ENCODE measurements around the gene PCLO.

PCLO gene

DNA sequence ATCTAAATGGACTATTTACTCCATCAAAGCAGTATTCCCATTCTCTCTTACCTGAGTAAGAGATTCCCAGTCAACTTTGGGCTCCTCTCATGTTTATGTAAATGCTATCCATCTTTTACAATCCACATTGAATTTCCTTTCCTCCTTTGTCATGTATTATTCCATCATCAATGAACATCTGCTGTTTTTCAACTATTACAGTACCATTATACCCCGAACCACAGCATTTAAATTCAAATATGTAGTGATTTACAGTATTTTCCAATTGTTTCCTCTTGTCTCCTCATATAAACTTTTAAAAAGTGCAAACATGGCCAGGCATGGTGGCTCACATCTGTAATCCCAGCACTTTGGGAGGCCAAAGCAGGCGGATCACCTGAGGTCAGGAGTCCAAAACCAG lies 20.3 kb downstream of the PCLO start:
- Histone ChIP-seq H3K4me3 (ENCODE audit: severe bottlenecking) (no peak overlapping the region), H3K9me3 (ENCODE audit: severe bottlenecking) (no peaks in the 10 kb centered on the region), H3K27me3 (ENCODE audit: insufficient read depth, poor library complexity, severe bottlenecking) (no peaks in the 10 kb centered on the region), H3K27ac (ENCODE audit: poor library complexity, severe bottlenecking) (no peak overlapping the region), H3K36me3 (ENCODE audit: low read depth) (no peaks in the 10 kb centered on the region), H3K4me1 (ENCODE audit: insufficient read depth, poor library complexity, severe bottlenecking) (no peaks in the 10 kb centered on the region)
- TF ChIP-seq, protein P1, sequence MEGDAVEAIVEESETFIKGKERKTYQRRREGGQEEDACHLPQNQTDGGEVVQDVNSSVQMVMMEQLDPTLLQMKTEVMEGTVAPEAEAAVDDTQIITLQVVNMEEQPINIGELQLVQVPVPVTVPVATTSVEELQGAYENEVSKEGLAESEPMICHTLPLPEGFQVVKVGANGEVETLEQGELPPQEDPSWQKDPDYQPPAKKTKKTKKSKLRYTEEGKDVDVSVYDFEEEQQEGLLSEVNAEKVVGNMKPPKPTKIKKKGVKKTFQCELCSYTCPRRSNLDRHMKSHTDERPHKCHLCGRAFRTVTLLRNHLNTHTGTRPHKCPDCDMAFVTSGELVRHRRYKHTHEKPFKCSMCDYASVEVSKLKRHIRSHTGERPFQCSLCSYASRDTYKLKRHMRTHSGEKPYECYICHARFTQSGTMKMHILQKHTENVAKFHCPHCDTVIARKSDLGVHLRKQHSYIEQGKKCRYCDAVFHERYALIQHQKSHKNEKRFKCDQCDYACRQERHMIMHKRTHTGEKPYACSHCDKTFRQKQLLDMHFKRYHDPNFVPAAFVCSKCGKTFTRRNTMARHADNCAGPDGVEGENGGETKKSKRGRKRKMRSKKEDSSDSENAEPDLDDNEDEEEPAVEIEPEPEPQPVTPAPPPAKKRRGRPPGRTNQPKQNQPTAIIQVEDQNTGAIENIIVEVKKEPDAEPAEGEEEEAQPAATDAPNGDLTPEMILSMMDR (IDR thresholded peaks at IDR 0.05; ENCODE audit: poor library complexity, severe bottlenecking): no peak
- DNase-seq (ENCODE audit: low spot score) (no peak), ATAC-seq (ENCODE audit: low read depth) (no peak)

DNA sequence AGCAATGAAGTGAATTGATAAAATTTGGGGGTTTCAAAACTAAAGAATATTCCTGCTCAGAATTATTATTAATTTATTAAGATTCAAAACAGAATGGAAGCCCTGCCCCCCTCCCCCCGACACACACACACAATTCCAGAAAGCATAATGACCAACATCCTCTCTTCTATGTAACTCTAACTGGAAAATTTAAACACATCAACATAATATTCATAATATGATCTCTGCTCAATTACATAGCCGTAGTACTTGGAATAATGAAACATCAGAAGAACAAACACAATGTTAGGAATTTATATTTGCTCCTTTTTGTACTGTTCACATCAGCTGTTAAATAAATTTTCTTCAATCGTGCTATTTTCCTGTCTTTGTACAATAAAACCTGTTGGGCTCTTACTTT lies 20.8 kb downstream of the PCLO start:
- no peaks in the 10 kb centered on the region for H3K27me3 ChIP-seq (ENCODE audit: insufficient read depth, poor library complexity, severe bottlenecking)
- no peaks in the 10 kb centered on the region for H3K9me3 ChIP-seq (ENCODE audit: severe bottlenecking)
- no peak overlapping the region for H3K4me3 ChIP-seq (ENCODE audit: severe bottlenecking)
- no peak for ATAC-seq (ENCODE audit: low read depth)
- DNase-seq (ENCODE audit: low spot score): no peak
- H3K36me3 ChIP-seq (ENCODE audit: low read depth): no peaks in the 10 kb centered on the region
- no peaks in the 10 kb centered on the region for H3K4me1 ChIP-seq (ENCODE audit: insufficient read depth, poor library complexity, severe bottlenecking)
- no peak overlapping the region for H3K27ac ChIP-seq (ENCODE audit: poor library complexity, severe bottlenecking)
- TF ChIP-seq, protein P1 (IDR thresholded peaks at IDR 0.05; ENCODE audit: poor library complexity, severe bottlenecking): no peak

DNA sequence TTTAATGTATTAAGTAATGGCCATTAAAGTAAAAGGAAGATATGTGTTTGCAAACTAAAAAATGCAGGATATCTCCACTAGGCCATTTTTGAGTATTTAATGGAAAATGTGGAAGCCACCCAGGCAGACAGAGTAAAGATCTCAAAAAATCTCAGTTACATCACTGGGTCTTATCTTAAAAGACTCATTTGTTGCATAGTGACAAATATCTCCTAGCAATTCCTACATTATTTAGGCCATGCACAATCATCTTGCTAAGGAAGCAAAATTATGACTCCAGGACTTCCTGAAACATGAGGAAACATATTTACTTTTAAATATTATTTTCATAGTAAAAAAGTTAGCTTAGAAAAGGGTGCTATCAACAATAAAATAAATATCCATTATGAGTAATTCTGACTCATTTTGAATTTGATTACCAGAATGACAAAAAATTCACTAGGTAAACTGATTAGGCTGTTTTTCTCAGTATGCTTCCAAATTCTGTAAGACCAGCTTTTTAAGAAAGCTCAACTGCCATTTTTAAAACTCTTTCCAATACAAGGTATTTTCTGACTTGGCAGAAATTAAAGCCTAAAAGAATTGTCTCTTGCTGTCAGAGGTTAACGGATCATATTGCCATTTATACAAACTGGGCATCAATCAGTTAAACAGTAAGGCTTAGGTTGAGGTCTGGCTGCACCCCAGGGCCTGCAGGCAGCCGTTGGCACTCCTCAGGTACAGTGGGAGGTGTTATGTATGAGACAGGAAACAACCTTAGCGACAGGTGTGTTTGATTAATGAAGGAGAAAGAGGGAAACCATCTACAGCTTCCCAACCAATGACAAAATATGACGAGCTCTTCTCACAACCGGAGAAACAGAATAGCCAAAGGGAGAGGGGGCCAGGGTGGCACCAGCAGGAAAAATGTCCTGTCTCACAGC lies 31.8 kb downstream of the PCLO start:
- no peaks in the 10 kb centered on the region for H3K4me1 ChIP-seq (ENCODE audit: insufficient read depth, poor library complexity, severe bottlenecking)
- no peaks in the 10 kb centered on the region for H3K27me3 ChIP-seq (ENCODE audit: insufficient read depth, poor library complexity, severe bottlenecking)
- TF ChIP-seq, protein P1 (IDR thresholded peaks at IDR 0.05; ENCODE audit: poor library complexity, severe bottlenecking): no peak
- no peaks in the 10 kb centered on the region for H3K36me3 ChIP-seq (ENCODE audit: low read depth)
- DNase-seq (ENCODE audit: low spot score): no peak
- H3K4me3 ChIP-seq (ENCODE audit: severe bottlenecking): no peak overlapping the region
- no peak for ATAC-seq (ENCODE audit: low read depth)
- no peak overlapping the region for H3K27ac ChIP-seq (ENCODE audit: poor library complexity, severe bottlenecking)
- no peaks in the 10 kb centered on the region for H3K9me3 ChIP-seq (ENCODE audit: severe bottlenecking)

GRCh38 chr7:83130191-83130590 lies 32.5 kb downstream of the PCLO start:
- no peaks in the 10 kb centered on the region for H3K36me3 ChIP-seq (ENCODE audit: low read depth)
- no peaks in the 10 kb centered on the region for H3K4me1 ChIP-seq (ENCODE audit: insufficient read depth, poor library complexity, severe bottlenecking)
- TF ChIP-seq, protein P1 (IDR thresholded peaks at IDR 0.05; ENCODE audit: poor library complexity, severe bottlenecking): no peak
- H3K9me3 ChIP-seq (ENCODE audit: severe bottlenecking): no peaks in the 10 kb centered on the region
- H3K27ac ChIP-seq (ENCODE audit: poor library complexity, severe bottlenecking): no peak overlapping the region
- DNase-seq (ENCODE audit: low spot score) (no peak), ATAC-seq (ENCODE audit: low read depth) (no peak)
- H3K27me3 ChIP-seq (ENCODE audit: insufficient read depth, poor library complexity, severe bottlenecking): no peaks in the 10 kb centered on the region
- no peak overlapping the region for H3K4me3 ChIP-seq (ENCODE audit: severe bottlenecking)

DNA sequence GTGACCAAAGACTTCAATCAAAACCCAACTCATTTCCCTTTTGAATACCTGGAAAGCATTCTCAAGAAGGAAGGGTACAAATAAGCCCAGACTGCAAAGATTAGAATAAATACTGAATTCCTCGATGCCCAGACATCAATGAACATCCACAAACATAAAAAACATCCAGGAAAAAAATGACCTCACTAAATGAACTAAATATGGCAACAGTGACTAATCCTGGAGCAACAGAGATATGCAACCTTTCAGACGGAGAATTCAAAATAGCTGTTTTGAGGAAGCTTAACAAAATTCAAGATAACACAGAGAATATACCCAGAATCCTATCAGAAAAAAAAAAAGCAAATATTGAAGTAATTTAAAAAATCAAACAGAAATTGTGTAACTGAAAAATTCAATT lies 43.2 kb downstream of the PCLO start:
- TF ChIP-seq, protein P1 (IDR thresholded peaks at IDR 0.05; ENCODE audit: poor library complexity, severe bottlenecking): no peak
- no peak for DNase-seq (ENCODE audit: low spot score)
- H3K36me3 ChIP-seq (ENCODE audit: low read depth): no peaks in the 10 kb centered on the region
- no peak overlapping the region for H3K27ac ChIP-seq (ENCODE audit: poor library complexity, severe bottlenecking)
- ATAC-seq (ENCODE audit: low read depth): no peak
- no peak overlapping the region for H3K4me3 ChIP-seq (ENCODE audit: severe bottlenecking)
- no peaks in the 10 kb centered on the region for H3K4me1 ChIP-seq (ENCODE audit: insufficient read depth, poor library complexity, severe bottlenecking)
- no peaks in the 10 kb centered on the region for H3K27me3 ChIP-seq (ENCODE audit: insufficient read depth, poor library complexity, severe bottlenecking)
- H3K9me3 ChIP-seq (ENCODE audit: severe bottlenecking): peaks cover 4% of the 10 kb centered on the region

Measured in RWPE2 (cell line).